Lung microvascular endothelial cell (primary cell): ENCODE data around the gene COLEC12. TPM values are rescaled to one million over a fixed set of nuclear protein-coding genes. Genes with fewer than 3 reads are reported as not detected.
"Not testable (repeated sequence)": the region's sequence is repeated elsewhere in the genome, so short reads cannot be mapped to it uniquely, and the experiment has no call there.

Experiments used
- DNase-seq, 2 donors: peaks; one replicate each; pipeline versions ENCODE4 v3.0.0 to v3.0.0-alpha.2; 2010; ENCODE audit warnings: low read depth in 2 of 2
- total RNA-seq: library from RNA; depleted of rRNA; stranded (reverse); fragments of >200 nt; gene quantifications from 2 replicates; pipeline ENCODE4 v1.2.1, GENCODE V29; 2014

The COLEC12 gene
- total RNA-seq, 1 donor from 2014 or later: 104 TPM

- DNase-seq: peak in 1 of 2 donors; percentile 28
These were observed 169.2 kb downstream of the COLEC12 start for GRCh38 chr18:331221-331821.

GRCh38 chr18:328928-329327, 171.6 kb downstream of the COLEC12 start:
- no peak for DNase-seq

- DNase-seq: no peak
These were observed 173.7 kb downstream of the COLEC12 start for GRCh38 chr18:326846-327245.

- DNase-seq: peak; percentile 27 to 76
These were observed 177.3 kb downstream of the COLEC12 start for GRCh38 chr18:323253-323622.

GRCh38 chr18:321865-322467, 178.5 kb downstream of the COLEC12 start:
- peak in 1 of 2 donors; percentile 44 for DNase-seq

GRCh38 chr18:320155-320554, 180.3 kb downstream of the COLEC12 start:
- DNase-seq: no peak

- DNase-seq: no peak
These were observed 180.8 kb downstream of the COLEC12 start for GRCh38 chr18:319720-320119.

- DNase-seq: no peak
These were observed 181.7 kb downstream of the COLEC12 start for GRCh38 chr18:318791-319291.

GRCh38 chr18:317618-318017, 182.9 kb downstream of the COLEC12 start:
- DNase-seq: no peak

GRCh38 chr18:316393-316792, 184.1 kb downstream of the COLEC12 start:
- peak in 1 of 2 donors; percentile 91 for DNase-seq

GRCh38 chr18:313931-314330, 186.6 kb downstream of the COLEC12 start:
- DNase-seq: no peak

- no peak for DNase-seq
These were observed 188.1 kb downstream of the COLEC12 start for GRCh38 chr18:312415-312814.

GRCh38 chr18:310042-310441, 190.5 kb downstream of the COLEC12 start:
- no peak for DNase-seq

GRCh38 chr18:308086-308485, 192.4 kb downstream of the COLEC12 start:
- not testable (repeated sequence) for DNase-seq

- DNase-seq: no peak
These were observed 193.8 kb downstream of the COLEC12 start for GRCh38 chr18:306608-307255.

- DNase-seq: no peak
These were observed 195.4 kb downstream of the COLEC12 start for GRCh38 chr18:305003-305501.

- no peak for DNase-seq
These were observed 196.9 kb downstream of the COLEC12 start for GRCh38 chr18:303607-304006.

- no peak for DNase-seq
These were observed 197.5 kb downstream of the COLEC12 start for GRCh38 chr18:303011-303410.

- peak in 1 of 2 donors; percentile 36 for DNase-seq
These were observed 198.4 kb downstream of the COLEC12 start for GRCh38 chr18:302097-302496.

- no peak for DNase-seq
These were observed 202.6 kb downstream of the COLEC12 start for GRCh38 chr18:297936-298335.

GRCh38 chr18:295756-296490, 204.6 kb downstream of the COLEC12 start:
- DNase-seq: peak; percentile 68 to 70

- no peak for DNase-seq
These were observed 205.9 kb downstream of the COLEC12 start for GRCh38 chr18:294566-294965.
